GM18519 (cell line): Measurements from ENCODE around the gene CYP20A1.

Experiments
- ATAC-seq: cut with Tn5 transposase; IDR thresholded peaks from one replicate; pipeline ENCODE4 v1.9.1; 2021; ENCODE audit warnings: mild to moderate bottlenecking, moderate library complexity; ENCODE audit not compliant: unreplicated experiment, low FRiP score

The CYP20A1 gene

GRCh38 chr2:203352604-203353255, 113.9 kb downstream of the CYP20A1 start:
- ATAC-seq = no peak

GRCh38 chr2:203354966-203355365, 116.1 kb downstream of the CYP20A1 start:
- ATAC-seq = no peak
